HG03045 (cell line): ENCODE data around the gene NKAIN2.
A peak's percentile ranks its signal among the peaks of the same experiment; 100 is the strongest.
"Not testable (repeated sequence)": the region's sequence is repeated elsewhere in the genome, so short reads cannot be mapped to it uniquely, and the experiment has no call there.

ENCODE experiments used
- ATAC-seq: cut with Tn5 transposase; IDR thresholded peaks from one replicate; pipeline ENCODE4 v1.9.1; 2021; ENCODE audit warnings: mild to moderate bottlenecking, moderate library complexity; ENCODE audit not compliant: unreplicated experiment

The NKAIN2 gene

DNA sequence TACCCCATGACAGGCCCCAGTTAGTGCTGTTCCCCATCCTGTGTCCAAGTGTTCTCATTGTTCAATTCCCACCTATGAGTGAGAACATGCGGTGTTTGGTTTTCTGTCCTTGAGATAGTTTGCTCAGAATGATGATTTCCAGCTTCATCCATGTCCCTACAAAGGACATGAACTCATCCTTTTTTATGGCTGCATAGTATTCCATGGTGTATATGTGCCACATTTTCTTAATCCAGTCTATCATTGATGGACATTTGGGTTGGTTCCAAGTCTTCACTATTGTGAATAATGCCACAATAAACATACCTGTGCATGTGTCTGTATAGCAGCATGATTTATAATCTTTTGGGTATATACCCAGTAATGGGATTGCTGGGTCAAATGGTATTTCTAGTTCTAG is 218.4 kb downstream of the NKAIN2 start:
- not testable (repeated sequence) for ATAC-seq

DNA sequence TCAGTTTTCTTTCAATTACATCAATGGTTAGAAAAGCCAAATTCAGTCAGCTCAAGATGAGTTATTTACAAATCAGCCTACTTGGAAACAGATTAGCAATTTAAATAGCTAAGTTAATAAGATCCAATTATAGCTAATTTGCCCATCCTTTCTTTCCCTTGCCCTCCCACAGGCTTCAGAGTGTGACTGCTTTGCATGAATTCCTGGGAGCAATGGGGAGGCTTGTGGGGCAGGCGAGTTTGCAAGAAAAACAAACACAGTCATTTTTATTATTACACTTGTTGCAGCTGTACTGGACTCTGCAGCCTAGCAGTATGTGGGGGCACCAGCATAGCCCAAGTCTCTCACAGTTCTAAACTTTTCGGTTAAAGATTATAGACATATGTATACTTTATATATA is 219.0 kb downstream of the NKAIN2 start:
- ATAC-seq, result no peak

DNA sequence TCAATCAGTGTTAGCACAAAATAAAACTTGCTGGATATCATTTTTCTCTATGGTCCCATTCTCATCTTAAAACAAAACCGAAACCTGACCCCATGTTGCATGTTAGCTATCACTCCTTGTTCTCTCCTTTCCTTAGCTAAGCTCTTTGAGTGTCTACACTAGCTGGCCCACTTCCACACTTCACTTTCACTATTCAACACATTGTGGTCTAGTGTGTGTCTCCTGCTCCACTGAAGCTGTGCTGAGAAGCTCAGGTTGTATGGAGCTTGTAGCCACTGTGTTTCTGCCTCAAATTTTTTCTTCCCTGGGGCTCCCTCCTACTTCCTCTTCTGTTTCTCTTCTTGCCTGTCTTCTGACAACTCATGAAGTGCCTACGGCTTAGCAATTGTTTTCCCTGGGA is 223.0 kb downstream of the NKAIN2 start:
- ATAC-seq, result no peak

DNA sequence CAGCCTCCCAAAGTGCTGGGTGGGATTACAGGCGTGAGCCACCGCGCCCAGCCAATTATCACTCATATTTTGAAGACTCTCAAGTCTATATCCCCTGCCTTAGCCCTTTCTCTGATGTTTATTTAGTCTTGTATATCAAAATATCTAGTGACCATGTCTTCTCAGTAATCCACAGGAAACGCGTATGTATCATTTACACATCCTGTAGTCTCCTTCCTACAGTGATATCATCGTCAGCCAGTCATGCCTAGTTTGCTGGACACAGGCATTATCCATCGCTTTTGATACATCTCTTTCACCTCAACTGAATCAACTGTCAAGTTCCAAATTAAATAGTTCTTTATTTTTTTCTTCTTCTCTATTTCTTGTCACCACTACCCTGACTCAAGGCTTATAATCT is 223.7 kb downstream of the NKAIN2 start:
- ATAC-seq, result no peak

DNA sequence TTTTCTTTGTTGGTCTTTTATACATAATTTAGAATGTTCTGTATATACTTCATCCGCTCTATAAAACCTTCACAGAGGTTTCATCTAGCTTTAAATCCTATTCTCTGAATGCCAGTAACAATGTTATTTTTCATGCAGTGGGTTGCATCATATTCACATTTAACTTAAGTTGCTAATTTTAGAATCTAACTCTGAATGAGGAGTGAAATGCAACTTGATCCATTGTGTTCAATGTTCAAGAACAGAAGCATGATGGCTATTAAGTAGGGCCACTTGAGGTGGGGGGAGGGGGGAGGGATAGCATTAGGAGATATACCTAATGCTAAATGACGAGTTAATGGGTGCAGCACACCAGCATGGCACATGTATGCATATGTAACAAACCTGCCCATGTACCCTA is 224.5 kb downstream of the NKAIN2 start:
- no peak for ATAC-seq

DNA sequence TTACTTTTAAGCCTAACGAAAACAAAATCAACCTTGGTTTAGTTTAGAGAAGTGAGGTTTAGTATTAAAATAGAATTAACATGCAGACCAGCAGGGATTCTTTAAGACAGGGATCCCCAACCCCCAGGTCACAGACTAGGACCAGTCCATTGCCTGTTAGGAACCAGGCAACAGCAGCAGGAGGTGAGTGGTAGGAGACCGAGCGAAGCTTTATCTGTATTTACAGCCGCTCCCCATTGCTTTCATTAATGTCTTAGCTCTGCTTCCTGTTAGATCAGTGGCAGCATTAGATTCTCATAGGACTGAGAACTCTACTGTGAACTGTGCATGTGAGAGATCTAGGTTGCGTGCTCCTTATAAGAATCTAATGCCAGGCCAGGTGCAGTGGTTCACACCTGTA is 225.9 kb downstream of the NKAIN2 start:
- no peak for ATAC-seq

DNA sequence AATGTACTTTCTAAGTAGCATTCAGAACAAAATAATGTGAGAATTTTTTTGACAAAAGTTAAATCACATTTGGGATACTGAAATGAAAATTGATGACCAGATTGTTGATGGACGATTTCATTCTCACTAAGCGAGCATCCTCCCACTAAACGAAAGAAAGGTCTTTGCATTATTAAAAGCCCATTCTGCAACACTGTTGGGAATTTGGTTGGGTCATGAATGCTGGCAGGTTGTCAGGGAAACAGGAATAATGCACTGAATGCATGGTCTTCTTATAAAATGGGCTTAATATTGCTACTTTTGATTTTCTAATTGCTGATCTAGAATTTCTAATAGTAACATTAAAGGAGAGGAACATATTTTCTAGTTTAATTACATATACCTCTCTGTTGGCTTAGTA is 229.8 kb downstream of the NKAIN2 start:
- no peak for ATAC-seq

DNA sequence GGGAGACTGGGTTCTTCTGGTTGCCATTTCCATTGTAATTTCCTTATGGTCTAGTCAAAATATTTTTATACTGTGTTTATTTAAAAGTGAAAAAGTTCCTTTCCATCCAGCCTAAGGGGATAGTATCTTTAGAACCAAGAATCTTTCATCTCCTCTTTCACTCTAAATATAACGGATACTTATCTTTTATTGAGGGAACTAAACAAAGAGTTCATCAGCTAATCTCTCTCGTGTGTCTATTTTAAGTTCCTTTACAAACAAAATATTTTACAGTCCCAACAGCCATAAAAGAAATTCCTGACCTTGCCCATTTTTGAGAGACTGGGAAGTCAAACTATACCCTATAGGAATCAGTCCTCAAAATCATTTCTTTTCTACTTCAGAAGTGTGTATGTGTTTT is 232.7 kb downstream of the NKAIN2 start:
- ATAC-seq, result no peak

DNA sequence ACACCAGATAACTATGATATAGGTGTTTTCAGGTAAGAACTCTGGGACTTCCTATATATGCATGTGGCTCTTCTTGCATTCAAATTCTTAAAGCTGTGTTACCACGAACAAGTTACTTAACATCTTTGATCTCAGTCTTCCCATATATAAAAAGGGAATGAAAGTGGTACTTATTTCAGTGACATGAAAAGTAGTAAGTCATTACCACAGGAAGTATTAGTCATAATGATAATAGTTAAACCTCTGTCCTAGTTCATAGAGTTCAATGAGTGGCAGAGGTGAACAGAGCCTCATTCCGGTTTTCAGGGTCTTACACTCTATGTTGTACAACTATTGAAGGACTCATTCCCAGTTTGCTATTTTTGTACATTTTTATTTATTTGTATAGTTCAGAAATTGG is 237.0 kb downstream of the NKAIN2 start:
- ATAC-seq, result no peak

DNA sequence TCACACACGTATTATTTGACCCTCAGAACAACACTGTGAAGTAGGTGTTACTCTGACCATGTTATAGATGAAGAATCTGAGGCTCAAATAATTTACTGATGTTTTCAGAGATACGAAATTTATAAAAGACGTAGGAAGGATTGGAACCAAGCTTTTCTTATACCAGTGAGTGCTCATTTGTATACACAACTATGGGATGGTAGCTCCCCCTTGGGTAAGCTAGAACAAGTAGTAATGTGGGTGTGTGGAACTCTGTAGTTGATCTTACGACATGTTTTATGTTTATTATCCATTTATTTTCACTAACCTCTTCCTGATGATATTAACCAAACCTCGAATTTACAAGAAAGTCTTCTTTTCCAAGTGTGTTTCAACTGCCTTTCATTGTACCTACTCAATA is 248.5 kb downstream of the NKAIN2 start:
- ATAC-seq, result no peak

DNA sequence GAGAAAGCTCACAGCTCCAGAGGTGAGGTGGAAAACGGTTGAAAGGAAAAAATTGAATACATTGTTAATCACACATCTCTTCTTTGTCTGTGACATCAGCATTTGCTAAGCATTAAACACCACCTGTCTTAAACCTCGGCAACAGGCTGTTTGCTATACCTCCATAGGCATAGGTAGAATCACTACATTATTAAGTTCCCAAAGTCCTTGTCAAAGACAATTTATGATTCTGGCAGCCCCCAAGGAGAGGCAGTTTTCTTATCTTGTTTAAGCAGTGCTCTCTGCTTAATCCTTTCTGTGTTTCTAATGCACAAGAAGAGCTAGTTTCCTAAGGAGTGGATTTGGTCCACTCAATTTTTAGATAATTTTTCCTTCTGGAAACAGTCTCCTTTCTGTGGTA is 249.7 kb downstream of the NKAIN2 start:
- ATAC-seq, result no peak

DNA sequence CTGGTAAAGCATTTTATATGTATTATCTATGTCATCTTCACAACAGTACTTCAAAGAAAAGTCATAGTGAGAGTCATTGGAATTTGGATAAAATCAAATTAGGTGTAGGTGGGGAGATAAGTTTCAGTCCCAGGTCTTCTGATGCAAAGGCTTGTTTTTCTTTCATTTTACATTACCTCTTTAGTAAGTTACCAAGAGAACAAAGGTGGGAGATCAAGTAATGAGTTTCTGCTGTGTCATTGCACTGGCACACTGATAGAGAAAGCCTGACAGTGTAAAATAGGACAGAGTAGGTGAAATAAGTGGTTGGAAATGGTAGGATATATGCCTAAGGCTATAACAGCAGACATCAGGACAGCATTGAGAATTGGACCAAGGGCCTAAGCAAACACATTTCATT is 250.4 kb downstream of the NKAIN2 start:
- ATAC-seq, result peak; percentile 63

DNA sequence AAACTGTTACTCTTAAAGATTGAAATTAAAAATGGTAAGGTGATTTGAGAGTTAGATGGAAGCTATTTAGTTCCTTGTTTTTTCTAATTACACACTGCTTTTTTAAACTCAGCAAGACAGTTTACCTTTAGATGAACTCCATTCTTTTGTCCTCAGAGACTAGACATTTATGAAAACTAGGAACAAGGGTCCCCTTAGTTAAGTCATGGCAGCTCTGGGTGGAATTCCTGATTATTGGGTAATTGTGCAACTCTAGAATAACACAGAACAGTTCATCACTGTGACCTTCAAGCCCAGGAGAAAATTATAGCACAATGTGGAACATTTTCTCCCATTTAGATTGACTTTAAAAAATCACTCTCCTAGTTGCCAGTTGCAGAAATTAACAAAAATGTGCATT is 251.7 kb downstream of the NKAIN2 start:
- no peak for ATAC-seq

DNA sequence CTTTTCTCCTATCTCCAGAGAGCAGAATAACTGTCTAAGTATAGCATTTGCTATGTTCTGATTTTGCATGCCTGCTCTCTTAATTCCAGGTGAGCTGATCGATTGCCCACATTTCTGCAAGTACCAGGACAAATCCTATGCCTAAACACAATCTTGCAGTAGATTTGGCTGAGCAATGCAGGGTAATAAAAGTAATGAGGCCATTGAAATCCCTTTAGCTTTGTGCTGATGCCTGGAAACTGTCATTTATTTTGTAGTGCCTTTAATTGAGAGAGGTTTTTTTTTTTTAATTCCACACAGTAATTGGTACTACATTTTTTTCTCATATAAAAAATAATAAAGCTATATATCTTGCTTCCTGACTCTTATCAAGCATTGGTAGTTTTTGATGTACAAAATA is 252.3 kb downstream of the NKAIN2 start:
- no peak for ATAC-seq

DNA sequence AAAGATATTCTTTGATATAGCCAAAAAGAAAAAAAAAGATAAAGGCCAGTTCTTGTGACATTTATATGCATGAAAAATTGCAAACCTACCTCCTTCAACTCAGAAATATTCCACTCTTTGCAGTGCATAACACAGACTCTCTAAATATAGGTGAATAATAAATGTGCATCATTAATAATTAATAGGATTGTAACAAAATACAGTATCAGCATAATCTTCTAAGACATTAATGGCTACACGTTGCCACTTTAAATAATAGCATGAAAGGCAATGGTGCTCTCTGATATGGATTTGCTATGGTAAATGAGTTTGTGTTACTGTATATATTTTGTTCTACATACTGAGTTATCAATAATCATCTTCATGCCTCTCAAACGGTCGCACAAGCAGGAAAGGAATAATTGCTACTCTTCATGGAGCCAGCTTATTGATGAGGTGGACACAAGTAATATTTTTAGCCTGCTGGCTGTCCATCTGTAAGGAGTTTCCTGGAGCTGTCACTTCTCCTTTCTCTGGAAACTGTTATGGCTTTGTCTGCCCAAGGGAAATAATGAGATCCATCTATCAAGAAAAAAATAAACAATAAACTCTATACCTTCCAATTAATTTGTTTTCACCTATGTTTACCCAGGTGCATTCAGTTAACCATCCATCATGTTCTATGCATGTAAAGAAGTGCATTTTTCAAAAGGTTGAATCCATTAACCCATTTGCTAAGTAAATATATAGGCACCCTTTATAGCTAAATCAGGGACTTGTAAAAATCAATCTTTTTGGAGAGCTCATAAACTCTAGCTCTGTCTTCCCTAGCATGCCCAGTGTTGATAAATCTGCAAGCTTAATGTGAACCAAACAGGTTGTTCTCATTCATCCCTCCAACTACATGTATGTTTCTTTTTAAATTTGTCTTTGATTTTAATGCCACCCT is 253.0 kb downstream of the NKAIN2 start:
- no peak for ATAC-seq

DNA sequence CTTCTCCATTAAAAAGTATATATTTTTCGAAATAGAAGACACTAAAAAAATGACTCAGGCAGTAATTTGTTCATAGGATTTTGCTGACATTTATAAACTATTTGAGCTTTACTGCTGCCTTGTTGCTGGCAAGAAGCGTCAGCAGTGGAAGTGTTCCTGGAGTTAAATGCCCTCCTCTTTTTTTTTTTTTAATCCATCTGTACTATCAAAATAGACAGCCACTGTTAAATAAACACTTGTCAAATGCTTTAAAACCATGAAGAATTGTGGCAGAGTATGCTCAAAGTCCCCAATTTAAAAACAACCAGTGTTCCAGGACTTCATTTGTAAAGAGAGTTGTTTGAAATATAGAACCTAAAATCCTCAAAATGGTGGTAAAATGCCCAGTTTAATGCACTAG is 253.8 kb downstream of the NKAIN2 start:
- no peak for ATAC-seq

DNA sequence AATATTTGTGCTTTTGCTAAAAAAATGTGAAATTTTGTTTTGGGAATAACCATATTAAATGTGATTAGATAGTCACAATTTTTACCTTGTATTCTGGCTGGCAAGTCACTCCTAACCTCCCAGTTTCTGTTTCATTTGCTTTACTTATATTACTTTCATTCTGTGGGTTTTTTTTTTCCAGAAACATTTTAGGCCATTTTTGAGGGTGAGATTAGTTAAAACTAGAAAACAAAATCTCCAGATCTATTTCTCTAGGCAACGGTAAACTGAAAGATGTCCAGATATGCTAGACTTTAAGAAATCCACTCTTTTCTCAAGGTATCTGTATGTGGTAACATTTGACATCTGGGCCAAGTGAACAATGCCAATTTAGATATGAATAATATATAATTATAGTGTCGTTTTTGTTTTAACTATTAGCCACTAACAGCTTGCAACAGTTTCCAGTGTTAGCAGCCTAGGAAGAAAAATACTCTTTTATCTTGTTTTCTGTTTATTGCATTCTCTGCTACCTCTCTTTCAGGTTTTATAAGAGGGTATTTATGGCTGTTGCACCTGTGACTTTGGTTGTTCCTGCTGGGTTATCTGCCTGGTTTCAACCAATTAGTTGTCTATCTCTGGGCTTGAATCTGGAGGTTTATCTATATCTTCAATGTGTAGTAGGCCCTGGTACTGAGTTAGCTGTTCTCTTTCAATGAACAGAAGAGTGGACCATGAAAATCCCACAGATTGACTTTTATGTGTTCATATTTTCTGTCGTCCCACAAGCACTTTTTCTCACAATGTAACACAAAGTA is 260.9 kb downstream of the NKAIN2 start:
- ATAC-seq, result no peak

DNA sequence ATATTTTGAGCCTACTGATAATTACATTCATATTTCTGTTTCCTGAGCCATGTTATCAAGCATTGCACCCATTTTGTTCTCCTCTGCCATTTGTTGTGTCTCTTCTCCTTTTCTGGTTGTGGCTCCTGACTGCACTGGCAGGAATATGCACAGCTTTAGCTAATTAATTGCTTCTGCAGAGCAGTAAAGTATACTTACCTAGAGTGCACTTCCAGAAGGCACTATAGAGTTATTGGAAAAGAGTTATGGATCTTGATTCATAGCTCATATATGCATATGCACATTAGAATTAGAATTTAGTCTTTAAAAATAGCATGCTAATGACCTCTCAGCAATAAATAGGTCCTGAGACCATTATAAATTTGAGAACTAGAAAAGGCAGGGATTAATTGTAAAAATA is 262.6 kb downstream of the NKAIN2 start:
- no peak for ATAC-seq

DNA sequence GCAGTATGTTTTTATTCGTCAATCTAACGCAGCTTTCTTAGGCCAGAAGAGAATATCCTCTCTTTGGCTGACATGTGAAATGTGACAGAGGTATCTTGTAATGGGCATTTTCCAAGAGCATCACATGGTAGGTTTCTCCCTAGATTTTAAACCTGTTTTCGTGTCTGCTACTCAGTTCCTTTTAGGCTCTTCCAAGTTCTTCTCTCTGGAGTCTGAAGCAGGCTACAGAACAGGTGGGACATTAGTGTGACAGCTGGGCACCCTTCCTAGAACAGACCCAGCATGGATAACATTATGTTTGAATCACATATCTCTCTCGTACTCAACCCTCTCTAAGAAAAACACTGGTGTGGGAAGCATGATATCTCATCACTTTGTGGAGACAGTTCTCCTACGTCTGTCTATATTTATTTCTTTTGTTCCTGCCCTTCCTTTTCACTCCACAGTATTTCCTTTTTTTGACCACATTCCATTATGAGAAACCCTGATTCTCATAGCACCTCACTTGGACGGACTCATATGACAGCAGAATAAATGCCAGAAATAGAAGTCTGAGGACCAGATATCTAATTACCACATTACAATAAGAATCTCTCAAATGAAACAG is 263.4 kb downstream of the NKAIN2 start:
- no peak for ATAC-seq

DNA sequence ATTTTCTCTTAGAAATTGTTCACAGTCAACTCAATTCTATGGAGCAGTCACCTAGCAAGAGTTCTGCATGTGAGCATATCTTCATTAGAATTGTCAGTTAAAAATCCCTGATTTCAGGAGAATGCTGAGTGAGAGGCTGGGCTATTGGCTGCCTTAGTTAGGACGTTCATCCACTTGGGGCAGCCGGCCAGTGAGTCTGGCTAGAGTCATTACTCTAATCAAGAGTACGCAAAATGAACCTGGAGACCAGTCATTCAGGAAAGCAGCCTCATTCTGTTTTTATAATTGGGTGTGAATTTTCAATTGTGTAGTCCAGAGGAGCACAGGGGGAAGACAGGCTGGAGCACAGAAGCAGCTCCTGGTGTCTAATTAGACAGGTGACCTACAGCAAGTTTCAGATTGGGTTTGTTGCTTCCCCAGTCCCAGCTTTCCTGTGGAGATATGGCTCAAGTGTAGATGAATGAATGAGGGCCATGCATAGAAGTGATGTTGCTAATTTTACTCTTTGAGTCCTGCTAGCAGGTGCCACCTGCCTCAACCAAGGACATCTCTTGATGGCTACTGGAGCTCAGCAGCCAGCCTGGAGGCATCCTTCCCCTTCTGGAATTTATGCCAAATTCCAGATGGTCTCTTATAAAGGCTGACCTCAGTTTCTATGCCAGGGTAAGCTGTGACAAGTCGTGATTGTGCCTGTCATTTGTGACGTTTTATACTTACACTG is 265.7 kb downstream of the NKAIN2 start:
- ATAC-seq, result no peak

DNA sequence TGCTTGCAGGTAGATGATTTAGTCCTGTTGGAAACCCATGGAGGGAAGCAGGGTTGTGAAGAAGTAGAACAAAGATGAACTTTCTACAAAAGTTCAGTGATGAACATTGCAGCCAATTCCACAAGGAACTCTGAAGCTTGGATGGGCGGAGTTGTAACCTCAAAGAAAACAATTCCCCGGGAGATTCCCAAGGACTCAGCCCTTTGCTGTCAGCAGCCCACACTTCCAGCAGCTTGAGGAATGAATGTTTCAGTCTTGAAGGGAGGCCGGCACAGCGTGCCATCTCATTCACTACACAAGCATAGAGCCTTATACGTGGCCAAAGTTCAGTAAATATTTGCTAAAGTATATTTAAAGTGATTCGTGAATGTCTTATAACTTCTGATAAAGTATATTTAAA is 269.4 kb downstream of the NKAIN2 start:
- ATAC-seq, result no peak
